Activated T-helper 9 cell treated with anti-CD3 and anti-CD28 coated beads, Interleukin-2, amount 50 U/mL, for 16 hours (primary cell): ENCODE data around the gene AXDND1.
"Not testable (repeated sequence)": the region's sequence is repeated elsewhere in the genome, so short reads cannot be mapped to it uniquely, and the experiment has no call there.

Experiments
- DNase-seq: peaks from one replicate; pipeline ENCODE4 v3.0.0-alpha.2; 2020; ENCODE audit warnings: low read depth

AXDND1 gene

GRCh38 chr1:179369751-179370341, 4.1 kb downstream of the AXDND1 start:
- DNase-seq, result no peak

DNA sequence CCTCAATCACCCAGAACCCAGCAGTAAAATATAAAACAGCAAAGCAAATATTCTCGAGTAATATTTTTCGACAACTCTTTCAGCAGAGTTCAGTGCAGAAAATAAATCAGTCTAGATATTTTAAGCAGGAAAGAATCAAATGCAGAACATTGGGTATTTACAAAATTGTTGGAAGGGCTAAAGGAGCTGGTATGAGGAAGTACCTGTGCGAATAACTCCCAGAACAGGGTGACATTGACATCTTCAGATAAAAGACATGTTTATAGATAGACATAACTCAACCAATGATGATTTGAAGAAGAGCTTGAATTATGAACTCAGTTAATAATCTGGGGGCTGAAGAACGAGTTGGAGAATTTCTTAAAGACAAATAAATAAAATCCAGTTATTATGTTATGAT, 6.4 kb downstream of the AXDND1 start:
- DNase-seq, result no peak

GRCh38 chr1:179376223-179376622, 10.5 kb downstream of the AXDND1 start:
- no peak for DNase-seq

- no peak for DNase-seq
These were observed 14.5 kb downstream of the AXDND1 start for GRCh38 chr1:179380299-179380698.

GRCh38 chr1:179384027-179384426, 18.3 kb downstream of the AXDND1 start:
- no peak for DNase-seq

DNA sequence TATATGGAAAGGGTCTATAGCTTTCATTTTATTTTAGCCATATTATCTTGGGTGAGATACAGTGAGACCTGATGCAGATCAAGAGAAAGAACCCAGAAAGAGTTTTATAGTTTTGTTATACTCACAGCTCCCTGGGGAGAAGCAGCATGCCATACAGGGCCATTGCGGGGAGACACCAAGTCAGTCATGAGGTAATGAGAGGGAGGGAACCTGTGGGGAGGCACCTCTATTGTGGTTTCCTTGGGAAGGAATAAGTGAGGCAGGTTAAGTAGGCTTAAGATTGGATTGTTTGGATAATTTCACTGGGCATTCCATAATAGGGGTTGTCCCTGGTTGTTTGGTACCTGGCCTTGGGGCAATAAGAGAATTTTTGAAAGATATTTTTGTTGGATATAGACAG, 19.7 kb downstream of the AXDND1 start:
- DNase-seq, result no peak

DNA sequence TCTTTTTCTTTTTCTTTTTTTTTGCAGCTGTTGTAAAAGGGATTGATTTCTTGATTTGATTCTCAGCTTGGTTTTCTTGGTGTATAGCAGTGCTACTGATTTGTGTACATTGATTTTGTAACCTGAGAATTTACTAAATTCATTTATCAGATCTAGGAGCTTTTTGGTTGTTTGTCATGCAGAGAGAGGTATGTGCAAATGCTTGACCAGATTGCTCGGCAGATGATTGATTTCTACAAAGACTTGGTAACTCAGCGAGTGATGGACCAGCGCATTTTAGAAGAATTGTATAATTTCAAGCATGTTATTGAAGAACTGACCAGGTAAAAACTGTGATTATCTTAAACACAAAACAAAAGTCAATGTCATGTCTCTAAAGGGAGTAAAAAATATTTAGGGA, 27.9 kb downstream of the AXDND1 start:
- DNase-seq, result no peak

GRCh38 chr1:179399399-179399798, 33.6 kb downstream of the AXDND1 start:
- not testable (repeated sequence) for DNase-seq

GRCh38 chr1:179417760-179418159, 52.0 kb downstream of the AXDND1 start:
- not testable (repeated sequence) for DNase-seq

DNA sequence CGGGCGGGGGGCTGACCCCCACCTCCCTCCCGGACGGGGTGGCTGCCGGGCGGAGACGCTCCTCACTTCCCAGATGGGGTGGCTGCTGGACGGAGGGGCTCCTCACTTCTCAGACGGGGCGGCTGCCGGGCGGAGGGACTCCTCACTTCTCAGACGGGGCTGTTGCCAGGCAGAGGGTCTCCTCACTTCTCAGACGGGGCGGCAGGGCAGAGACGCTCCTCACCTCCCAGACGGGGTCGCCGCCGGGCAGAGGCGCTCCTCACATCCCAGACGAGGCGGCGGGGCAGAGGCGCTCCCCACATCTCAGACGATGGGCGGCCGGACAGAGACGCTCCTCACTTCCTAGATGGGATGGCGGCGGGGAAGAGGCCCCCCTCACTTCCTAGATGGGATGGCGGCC, 52.9 kb downstream of the AXDND1 start:
- not testable (repeated sequence) for DNase-seq

DNA sequence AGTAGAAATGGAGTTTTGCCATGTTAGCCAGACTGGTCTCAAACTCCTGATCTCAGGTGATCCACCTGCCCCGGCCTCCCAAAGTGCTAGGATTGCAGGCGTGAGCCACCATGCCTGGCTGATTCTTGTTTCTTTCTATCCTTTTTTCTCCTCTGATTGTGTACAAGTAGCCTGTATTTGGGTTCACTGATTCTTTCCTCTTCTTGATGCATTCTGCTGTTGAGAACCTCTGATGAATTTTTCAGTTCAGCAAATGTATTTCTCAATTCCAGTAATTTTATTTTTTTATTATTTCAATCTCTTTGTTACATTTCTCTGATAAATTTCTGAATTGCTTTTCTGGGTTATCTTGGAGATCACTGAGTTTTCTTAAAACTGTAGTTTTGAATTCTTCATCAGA, 58.8 kb downstream of the AXDND1 start:
- DNase-seq, result no peak

DNA sequence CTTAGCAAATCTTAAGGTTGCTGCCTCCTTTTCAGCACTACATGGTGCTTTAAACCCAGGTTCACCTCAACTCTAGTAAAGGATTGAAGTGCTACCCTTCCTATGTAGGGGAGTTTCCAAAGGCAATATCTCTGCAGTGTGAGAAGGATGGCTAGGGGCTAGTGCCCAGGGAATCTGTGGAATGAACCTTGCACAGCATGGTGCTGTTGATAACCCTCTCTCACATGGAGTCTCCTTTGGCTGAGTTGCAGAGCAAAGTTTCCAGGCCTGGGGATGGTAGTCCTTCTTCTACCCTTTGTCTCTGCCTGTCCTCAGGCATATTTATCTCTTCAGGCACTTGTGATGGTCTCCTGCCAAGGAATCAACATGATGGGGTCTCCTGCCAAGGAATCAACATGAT, 59.4 kb downstream of the AXDND1 start:
- no peak for DNase-seq

DNA sequence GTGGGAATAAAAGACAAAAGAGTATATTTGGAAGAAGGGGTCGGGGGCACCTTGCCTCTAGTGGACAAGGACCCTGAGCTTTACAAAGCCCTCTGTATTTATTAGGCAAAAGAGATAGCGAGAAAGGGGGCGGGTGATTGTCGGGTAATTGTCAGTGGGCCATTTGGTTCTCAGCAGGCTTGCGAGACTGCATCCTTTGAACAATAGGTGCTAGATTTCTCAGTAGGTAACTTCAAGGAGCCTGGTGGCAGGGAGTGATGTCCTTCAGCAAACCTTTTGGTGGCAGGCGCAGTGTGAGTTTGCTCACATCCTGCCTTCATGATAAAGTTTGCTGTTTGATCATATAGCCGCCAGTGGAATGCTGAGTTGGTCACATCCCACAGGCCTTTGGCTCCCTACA, 71.4 kb downstream of the AXDND1 start:
- no peak for DNase-seq

- not testable (repeated sequence) for DNase-seq
These were observed 73.9 kb downstream of the AXDND1 start for GRCh38 chr1:179439646-179440045.

- not testable (repeated sequence) for DNase-seq
These were observed 74.5 kb downstream of the AXDND1 start for GRCh38 chr1:179440301-179440700.

- DNase-seq, result no peak
These were observed 75.2 kb downstream of the AXDND1 start for GRCh38 chr1:179440971-179441370.

DNA sequence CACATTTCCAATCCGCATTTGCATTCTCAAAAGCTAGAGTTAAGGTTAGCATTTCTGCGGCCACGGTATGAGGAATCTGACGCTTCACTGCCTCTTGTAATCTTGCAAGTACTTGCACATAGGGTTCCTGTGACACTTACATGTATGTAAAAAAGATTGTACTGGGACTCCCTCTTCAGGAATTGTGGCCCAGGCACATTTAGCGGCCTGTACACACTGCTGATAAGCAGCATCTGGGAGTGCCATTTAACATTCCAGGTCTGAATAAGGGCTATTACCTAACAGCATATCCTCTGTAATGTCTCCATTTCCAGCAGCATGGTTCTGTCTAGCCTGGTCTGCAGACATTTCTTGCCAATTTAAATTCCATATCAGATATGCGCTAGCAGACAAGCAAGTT, 75.7 kb downstream of the AXDND1 start:
- no peak for DNase-seq

- not testable (repeated sequence) for DNase-seq
These were observed 77.1 kb downstream of the AXDND1 start for GRCh38 chr1:179442846-179443245.

- no peak for DNase-seq
These were observed 79.8 kb downstream of the AXDND1 start for GRCh38 chr1:179445593-179445992.

- no peak for DNase-seq
These were observed 81.7 kb downstream of the AXDND1 start for GRCh38 chr1:179447489-179447888.

DNA sequence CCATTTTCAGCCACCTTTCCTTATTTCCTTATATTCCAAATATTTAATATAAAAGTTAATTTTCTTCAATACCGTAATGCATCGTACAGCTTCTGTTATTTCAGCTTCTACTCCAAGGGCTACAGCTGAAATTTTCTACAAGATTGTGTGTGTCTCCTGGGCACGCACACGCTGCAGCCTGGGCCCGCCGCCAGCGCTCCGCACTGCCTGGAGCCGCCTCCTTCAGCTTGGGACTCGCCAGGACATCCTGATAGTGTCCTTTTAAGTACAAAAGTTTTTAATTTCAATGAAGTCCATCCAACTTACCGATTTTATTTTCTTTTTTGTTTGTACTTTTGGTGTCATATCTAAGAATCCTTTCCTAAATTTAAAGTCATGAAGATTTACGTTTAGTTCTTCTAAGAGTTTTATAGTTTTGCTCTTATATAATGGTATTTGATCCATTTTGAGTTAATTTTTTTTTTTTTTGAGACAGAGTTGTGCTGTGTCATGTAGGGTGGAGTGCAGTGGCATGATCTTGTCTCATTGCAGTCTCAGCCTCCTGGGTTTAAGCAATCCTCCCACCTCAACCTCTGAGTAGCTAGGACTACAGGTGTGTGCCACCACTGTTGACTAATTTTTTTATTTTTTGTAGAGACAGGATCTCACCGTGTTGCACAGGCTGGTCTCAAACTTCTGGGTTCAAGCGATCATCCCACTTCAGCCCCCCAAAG, 82.8 kb downstream of the AXDND1 start:
- no peak for DNase-seq

GRCh38 chr1:179459606-179460206, 93.9 kb downstream of the AXDND1 start:
- not testable (repeated sequence) for DNase-seq

DNA sequence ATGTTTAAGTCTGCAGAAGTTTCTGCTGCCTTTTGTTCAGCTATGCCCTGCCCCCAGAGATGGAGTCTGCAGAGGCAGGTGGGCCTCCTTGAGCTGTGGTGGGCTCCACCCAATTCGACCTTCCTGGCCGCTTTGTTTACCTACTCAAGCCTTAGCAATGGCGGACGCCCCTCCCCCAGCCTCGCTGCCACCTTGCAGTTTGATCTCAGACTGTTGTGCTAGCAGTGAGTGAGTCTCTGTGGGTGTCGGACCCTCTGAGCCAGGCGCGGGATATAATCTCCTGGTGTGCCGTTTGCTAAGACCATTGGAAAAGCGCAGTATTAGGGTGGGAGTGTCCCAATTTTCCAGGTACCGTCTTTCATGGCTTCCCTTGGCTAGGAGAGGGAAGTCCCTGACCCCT, 99.9 kb downstream of the AXDND1 start:
- not testable (repeated sequence) for DNase-seq

DNA sequence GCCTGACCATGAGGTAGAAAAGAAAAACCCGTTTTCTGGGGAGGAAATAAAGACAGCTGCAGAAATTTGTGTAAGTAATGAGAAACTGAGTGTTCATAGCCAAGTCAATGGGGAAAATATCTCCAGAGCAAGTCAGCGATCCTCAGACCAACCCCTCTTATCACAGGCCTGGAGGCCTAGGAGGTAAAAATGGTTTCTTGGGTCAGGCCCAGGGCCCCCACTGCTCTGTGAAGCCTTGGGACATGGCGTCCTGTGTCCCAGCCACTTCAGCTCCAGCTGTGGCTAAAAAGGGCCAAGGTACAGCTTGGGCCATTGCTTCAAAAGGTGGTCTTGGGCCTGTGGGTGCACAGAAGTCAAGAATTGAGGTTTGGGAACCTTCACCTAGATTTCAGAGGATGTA, 108.9 kb downstream of the AXDND1 start:
- DNase-seq, result no peak
